ENCODE data around the gene SMS.
A peak's percentile ranks its signal among the peaks of the same experiment; 100 is the strongest.
"Not testable (repeated sequence)": the region's sequence is repeated elsewhere in the genome, so short reads cannot be mapped to it uniquely, and the experiment has no call there.

Gene SMS

DNA sequence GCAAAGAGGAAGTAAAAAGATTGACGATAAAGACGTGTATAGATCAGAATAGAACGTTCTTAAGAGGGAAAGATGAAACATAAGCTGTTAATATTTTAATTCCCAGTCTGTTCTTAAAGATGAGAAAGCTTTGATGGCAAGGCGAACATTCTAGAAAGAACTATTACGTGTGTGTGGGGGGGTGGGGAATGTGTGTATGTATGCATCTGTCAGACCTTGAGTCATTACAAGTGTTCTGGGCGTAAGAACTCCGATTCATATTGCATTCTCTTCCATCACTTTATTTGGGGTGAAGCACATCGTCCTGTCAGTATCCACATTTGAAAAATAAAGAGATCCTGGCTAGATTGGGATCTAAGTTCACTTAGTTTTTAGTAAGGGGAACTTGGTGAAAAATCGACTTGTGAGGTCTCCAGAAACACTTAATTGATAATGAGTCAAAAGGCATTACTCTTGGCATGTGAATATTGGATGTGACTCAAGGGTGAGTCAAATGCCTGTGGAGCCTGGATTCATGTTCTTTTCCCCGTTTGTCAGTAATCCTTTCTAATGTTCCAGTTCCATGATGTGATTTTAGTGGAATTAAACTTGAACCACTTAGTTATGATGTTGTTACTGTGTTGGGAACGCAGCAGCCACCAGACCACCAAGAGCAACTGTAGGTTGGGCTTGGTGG, 3.1 kb downstream of the SMS start:
- Mint-ChIP-seq H3K36me3 (ENCODE audit: low read depth) (peaks cover 30% of the 10 kb centered on the region), H3K4me1 (peaks cover 55% of the 10 kb centered on the region), H3K4me3 (peak overlapping the region; percentile 89), H3K27ac (peak overlapping the region; percentile 86), H3K9me3 (no peaks in the 10 kb centered on the region), H3K27me3 (no peaks in the 10 kb centered on the region)
- ATAC-seq (no peak), DNase-seq (no peak)

DNA sequence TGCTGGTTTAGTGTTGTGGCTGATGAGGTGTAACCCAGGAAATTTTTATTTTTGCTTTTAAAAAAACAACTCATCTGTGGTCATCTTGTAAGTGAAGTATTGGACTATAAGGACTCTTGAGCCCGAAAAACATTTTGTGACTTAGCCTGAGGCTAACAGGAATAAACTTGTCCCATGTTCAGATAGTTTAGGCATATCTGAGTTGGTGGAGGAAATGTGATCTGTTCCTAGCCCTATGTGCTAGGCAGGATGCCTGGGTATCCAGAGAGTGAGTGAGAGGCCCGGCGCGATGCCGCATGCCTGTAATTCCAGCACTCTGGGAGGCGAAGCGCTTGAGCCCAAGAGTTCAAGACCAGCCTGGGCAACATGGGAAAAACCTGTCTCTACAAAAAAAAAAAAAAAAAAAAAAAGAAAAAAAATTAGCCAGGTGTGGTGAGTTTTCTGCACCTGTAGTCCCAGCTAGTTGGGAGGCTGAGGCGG, 3.7 kb downstream of the SMS start:
- peaks cover 34% of the 10 kb centered on the region for H3K36me3 Mint-ChIP-seq (ENCODE audit: low read depth)
- peak overlapping the region; percentile 86 for H3K27ac Mint-ChIP-seq
- H3K9me3 Mint-ChIP-seq: no peaks in the 10 kb centered on the region
- DNase-seq: no peak
- ATAC-seq: no peak
- H3K4me3 Mint-ChIP-seq: peak overlapping the region; percentile 89
- peaks cover 56% of the 10 kb centered on the region for H3K4me1 Mint-ChIP-seq
- no peaks in the 10 kb centered on the region for H3K27me3 Mint-ChIP-seq

DNA sequence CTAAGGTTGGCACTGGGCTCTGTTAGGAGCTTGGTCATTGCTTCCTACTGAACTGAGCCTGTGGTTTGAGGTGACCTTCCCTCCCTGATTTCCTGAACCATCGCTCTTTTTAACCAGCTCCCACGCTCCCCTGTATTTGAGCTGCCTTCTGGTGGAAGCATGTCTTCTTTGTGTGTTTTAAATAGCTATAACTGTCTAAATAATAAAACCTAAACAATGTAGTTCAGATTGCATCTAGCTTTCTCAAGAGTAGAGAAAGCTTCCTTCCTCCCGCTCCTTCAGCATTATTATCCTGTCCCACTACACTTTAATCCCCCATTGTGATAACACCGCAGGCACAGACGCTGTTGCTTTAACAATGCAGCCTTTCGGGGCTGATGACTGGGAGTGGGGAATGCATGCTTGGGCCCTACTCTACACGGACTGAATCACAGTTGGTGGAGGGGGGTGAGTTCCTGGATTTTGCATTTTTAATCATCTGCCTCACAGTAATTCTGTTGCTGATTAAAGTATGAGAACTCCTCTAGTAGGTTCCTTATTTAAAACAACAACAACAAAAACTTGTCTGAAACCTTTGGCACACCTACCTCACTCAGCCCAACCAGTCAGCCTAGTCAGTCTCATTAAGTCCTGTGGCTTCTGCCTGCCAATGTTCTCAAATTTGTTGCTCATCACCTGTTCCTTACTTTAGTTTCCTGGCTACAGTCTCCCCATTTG, 6.6 kb downstream of the SMS start:
- no peak for DNase-seq
- no peaks in the 10 kb centered on the region for H3K27me3 Mint-ChIP-seq
- no peak overlapping the region for H3K4me3 Mint-ChIP-seq
- ATAC-seq: peak; percentile 20
- H3K4me1 Mint-ChIP-seq: peaks cover 72% of the 10 kb centered on the region
- H3K9me3 Mint-ChIP-seq: no peaks in the 10 kb centered on the region
- H3K36me3 Mint-ChIP-seq (ENCODE audit: low read depth): peaks cover 34% of the 10 kb centered on the region
- H3K27ac Mint-ChIP-seq: no peak overlapping the region

DNA sequence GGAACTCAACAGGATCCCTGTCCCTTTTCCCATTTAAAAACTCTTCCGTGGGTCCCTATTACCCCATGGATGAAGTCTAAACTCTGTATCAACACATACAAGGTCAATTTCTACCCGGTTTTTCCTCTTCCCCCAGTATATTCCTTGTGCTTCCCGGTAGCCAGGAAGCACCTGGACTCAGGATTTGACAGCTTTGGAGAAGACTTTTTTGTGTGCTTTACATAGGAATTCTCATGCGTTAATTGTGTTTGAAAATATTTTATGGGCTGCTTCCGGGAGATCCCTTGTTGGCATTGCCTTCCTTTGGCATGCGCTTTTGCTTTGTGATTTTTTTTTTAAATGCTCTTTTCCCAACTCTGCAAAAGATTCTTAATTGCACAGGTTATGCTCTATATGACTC, 7.2 kb downstream of the SMS start:
- ATAC-seq: no peak
- Mint-ChIP-seq H3K9me3 (no peaks in the 10 kb centered on the region), H3K4me3 (no peak overlapping the region), H3K27me3 (no peaks in the 10 kb centered on the region), H3K27ac (peak overlapping the region; percentile 31), H3K36me3 (ENCODE audit: low read depth) (peaks cover 28% of the 10 kb centered on the region), H3K4me1 (peaks cover 66% of the 10 kb centered on the region)
- no peak for DNase-seq

DNA sequence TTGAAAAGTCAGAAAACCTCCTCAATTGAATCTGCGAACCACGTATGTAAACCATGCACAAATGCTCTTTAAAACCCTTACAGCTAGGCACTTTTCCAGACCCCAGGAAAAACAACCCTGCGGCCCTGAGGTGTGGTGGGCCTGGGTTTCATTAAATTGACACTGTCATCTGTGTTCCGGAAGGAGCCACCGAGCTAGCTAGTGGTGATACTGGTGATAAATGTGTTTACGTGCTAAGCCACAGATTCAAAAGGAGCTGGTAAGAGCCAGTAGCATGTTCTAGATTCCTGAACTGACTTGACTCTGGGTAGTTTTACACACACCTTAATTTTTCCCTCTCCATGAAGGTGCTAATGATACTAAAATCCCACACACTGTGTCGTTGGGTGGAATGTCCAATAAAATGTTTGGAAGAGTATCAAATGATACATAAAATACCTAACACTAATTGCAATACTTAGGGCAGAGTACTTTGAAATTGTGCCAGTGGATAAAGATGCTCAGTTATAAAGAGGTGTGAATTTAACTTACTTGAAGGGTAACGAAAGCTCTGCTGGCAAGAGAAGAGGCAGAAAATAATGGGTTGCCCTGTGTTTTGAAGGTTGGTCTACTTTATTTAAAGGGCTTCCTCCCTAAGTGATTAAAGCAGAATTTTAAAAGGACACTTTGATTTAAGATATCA, 8.5 kb downstream of the SMS start:
- Mint-ChIP-seq H3K9me3 (no peaks in the 10 kb centered on the region), H3K27me3 (no peaks in the 10 kb centered on the region), H3K4me3 (no peak overlapping the region), H3K4me1 (peaks cover 52% of the 10 kb centered on the region), H3K27ac (no peak overlapping the region), H3K36me3 (ENCODE audit: low read depth) (peaks cover 19% of the 10 kb centered on the region)
- DNase-seq (no peak), ATAC-seq (no peak)

DNA sequence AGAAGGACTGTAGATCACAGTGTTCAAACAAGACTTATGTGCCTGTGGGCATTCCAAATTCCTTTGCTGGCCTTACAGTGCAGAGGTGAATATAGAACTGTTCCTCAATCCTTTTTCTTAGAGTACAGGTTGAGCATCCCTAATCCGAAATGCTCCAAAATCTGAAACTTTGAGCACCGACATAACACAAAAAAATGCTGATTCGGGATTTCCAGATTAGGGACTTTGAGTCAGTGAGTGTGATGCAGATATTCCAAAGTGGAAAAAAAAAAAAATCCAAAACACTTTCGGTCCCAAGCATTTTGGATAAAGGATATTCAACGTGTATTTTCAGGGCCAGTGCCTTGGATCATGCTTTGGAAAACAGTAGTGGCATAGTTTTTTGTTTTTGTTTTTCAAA, 9.2 kb downstream of the SMS start:
- Mint-ChIP-seq H3K27ac (no peak overlapping the region), H3K4me1 (peaks cover 50% of the 10 kb centered on the region), H3K27me3 (no peaks in the 10 kb centered on the region), H3K9me3 (no peaks in the 10 kb centered on the region), H3K36me3 (ENCODE audit: low read depth) (peaks cover 17% of the 10 kb centered on the region), H3K4me3 (no peak overlapping the region)
- no peak for DNase-seq
- ATAC-seq: no peak

DNA sequence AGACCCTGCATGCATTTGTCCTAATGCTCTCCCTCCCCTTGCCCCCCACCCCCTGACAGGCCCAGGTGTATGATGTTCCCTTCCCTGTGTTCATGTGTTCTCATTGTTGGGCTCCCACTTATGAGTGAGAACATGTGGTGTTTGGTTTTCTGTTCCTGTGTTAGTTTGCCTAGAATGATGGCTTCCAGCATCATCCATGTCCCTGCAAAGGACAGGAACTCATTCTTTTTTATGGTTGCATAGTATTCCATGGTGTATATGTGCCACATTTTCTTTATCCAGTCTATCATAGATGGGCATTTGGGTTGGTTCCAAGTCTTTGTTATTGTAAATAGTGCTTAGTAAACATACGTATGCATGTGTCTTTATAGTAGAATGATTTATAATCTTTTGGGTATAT, 10.0 kb downstream of the SMS start:
- not testable (repeated sequence) for H3K27me3 Mint-ChIP-seq, DNase-seq, ATAC-seq, H3K4me3 Mint-ChIP-seq, H3K9me3 Mint-ChIP-seq, H3K27ac Mint-ChIP-seq
- Mint-ChIP-seq H3K4me1 (peaks cover 47% of the 10 kb centered on the region), H3K36me3 (ENCODE audit: low read depth) (peaks cover 19% of the 10 kb centered on the region)

DNA sequence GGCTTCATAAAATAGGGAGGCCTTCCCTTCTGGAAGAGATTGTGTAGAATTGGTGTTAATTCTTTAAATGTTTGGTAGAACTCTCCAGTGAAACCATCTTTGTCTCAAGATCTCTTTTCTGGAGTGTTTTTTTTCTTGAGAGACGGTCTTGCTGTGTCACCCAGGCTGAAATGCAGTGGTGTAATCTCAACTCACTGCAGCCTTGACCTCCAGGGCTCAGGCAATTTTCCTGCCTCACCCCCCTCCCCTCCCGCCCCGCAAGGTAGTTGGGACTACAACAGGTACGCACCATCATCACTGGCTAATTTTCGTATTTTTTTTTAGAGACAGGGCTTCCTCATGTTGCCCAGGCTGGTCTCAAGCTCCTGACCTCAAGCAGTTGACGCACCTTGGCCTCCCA, 12.1 kb downstream of the SMS start:
- no peaks in the 10 kb centered on the region for H3K27me3 Mint-ChIP-seq
- H3K4me3 Mint-ChIP-seq: no peak overlapping the region
- H3K4me1 Mint-ChIP-seq: peaks cover 31% of the 10 kb centered on the region
- no peaks in the 10 kb centered on the region for H3K9me3 Mint-ChIP-seq
- DNase-seq (no peak), ATAC-seq (no peak)
- H3K36me3 Mint-ChIP-seq (ENCODE audit: low read depth): peaks cover 25% of the 10 kb centered on the region
- H3K27ac Mint-ChIP-seq: no peak overlapping the region

DNA sequence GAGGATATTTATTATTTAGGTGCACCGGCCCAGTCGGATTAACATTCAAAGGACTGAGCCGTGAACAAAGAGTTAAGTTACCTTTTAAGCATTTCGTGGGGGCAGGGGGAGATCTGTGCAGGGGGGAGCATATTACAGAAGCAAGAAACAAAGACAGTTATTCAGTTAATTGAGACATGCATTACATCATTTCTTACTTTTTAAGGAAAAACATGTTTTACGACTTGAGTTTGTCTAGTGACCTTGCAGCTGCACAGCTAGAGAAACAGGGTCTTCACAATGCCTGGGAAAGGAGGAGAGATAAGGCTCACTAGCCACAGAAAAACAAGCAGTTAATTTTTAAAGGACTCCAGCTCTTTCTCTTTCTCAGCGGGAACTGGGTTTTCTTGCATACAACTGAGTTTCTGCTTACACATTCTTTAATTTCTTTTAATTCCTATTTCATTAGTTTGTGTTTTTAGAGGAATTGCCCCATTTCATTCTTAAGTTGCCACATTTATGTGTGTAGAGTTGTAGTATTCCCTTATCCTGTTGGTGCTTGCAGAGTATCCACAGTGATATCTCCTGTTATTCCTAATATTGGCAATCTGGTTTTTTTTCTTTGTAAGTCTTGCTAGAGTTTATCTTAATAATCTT, 12.8 kb downstream of the SMS start:
- not testable (repeated sequence) for H3K27me3 Mint-ChIP-seq, ATAC-seq, H3K9me3 Mint-ChIP-seq, H3K27ac Mint-ChIP-seq, DNase-seq, H3K4me3 Mint-ChIP-seq
- Mint-ChIP-seq H3K36me3 (ENCODE audit: low read depth) (peaks cover 19% of the 10 kb centered on the region), H3K4me1 (peaks cover 31% of the 10 kb centered on the region)

DNA sequence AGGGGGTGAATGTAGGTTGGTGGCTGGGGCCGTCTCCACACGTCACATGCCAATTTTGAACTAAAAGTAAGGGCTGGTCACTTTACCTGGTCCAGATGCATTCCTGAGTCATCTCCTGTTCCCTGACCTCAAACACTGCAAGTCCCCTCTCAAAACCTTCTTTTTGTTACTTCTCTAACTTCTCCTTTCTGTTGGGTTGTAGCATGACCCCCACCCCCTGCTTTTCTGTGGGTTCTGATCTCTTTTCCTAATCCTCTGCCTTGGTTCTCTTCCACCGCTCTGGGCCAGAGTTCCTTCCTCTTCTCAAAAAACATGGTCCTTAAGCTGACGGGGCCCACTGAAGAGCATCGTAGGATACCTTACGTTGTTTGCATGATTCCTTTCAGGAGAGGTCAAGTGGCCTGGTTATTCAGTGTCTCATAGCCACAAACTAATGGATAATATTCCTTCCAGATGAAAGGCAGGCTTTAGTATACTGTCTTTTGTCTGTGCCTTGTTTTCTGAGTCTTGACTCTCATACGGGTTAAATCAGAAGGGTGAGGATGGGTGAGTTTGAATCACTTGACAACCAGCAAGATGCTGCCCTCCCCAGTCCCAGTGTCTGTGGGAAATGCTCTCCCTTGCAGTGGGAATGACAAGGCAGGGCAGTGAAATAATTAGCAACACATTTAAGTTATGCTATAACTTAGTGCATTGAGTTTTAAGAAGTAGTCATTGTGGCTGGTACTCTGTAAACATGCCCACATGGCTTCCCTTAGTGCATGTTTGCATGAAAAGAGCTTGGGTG, 15.1 kb downstream of the SMS start:
- no peak overlapping the region for H3K27ac Mint-ChIP-seq
- H3K36me3 Mint-ChIP-seq (ENCODE audit: low read depth): peaks cover 10% of the 10 kb centered on the region
- H3K4me3 Mint-ChIP-seq: no peak overlapping the region
- DNase-seq: no peak
- H3K9me3 Mint-ChIP-seq: no peaks in the 10 kb centered on the region
- ATAC-seq: no peak
- H3K4me1 Mint-ChIP-seq: peaks cover 43% of the 10 kb centered on the region
- no peaks in the 10 kb centered on the region for H3K27me3 Mint-ChIP-seq

DNA sequence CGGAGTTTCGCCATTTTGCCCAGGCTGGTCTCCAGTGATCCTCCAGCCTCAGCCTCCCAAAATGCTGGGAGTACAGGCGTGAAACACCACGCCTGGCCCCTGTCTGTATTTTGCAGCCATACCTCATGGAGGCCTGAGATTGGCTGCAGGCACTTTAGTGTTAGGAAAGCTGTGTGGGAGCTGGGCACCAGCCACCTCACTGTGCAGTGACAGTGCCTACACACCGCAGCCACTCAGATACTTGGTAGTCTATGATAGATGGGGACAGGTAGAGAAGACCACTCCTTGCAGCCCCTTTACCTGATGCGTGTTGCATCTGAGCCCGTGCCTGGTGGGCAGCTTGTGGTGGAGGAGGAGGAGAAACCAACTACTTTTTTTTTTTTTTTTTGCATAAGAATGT, 16.3 kb downstream of the SMS start:
- peaks cover 45% of the 10 kb centered on the region for H3K4me1 Mint-ChIP-seq
- no peaks in the 10 kb centered on the region for H3K9me3 Mint-ChIP-seq
- no peaks in the 10 kb centered on the region for H3K27me3 Mint-ChIP-seq

DNA sequence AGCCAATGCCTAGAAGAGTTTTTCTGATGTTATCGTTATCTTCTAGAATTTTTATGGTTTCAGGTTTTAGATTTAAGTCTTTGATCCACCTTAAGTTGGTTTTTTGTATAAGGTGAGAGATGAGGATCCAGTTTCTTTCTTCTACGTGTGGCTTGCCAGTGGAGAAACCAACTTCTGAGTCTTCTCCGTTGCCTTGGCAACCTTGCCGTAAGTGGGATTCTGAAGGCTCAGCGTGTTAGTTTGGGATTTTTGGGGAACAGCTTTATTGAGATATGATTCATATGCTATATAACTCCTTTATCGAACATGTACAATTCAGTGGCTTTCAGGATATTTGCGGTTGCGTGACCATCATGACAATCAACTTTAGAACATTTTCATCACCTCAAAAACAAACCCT, 17.7 kb downstream of the SMS start:
- no peak overlapping the region for H3K4me3 Mint-ChIP-seq
- ATAC-seq (no peak), DNase-seq (no peak)
- no peaks in the 10 kb centered on the region for H3K27me3 Mint-ChIP-seq
- H3K27ac Mint-ChIP-seq: peak overlapping the region; percentile 22
- H3K9me3 Mint-ChIP-seq: no peaks in the 10 kb centered on the region
- H3K4me1 Mint-ChIP-seq: peaks cover 56% of the 10 kb centered on the region
- peaks cover 13% of the 10 kb centered on the region for H3K36me3 Mint-ChIP-seq (ENCODE audit: low read depth)

More for the DNA sequence above, 16.3 kb downstream of the SMS start:
- Mint-ChIP-seq H3K36me3 (ENCODE audit: low read depth) (peaks cover 13% of the 10 kb centered on the region), H3K4me3 (no peak overlapping the region), H3K27ac (no peak overlapping the region)
- DNase-seq (no peak), ATAC-seq (no peak)

DNA sequence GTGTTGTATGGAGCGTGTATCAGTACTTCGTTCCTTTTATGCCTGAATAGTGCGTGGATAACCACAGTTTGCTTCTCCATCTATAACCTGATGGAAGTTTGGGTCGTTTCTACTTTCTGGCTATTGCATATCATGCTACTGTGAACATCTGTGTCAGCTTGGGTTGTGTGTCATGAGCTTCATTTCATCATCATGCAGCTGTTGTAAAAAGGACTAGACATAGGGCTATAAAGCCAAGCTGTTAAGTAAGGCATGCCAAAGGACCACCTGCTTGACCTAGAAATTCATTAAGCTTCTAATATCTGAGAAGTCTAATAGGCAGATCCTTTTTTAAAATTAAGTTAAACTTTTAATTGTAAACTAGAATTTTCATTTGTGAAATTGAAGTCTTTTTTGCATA, 18.4 kb downstream of the SMS start:
- DNase-seq: no peak
- peaks cover 60% of the 10 kb centered on the region for H3K4me1 Mint-ChIP-seq
- no peaks in the 10 kb centered on the region for H3K27me3 Mint-ChIP-seq
- peaks cover 11% of the 10 kb centered on the region for H3K36me3 Mint-ChIP-seq (ENCODE audit: low read depth)
- H3K27ac Mint-ChIP-seq: no peak overlapping the region
- no peak for ATAC-seq
- no peak overlapping the region for H3K4me3 Mint-ChIP-seq
- H3K9me3 Mint-ChIP-seq: no peaks in the 10 kb centered on the region
